ENCODE measurements around the gene EID2B.

The EID2B gene

GRCh38 chr19:39539165-39539517, 6.5 kb upstream of the EID2B start:
- peak; percentile 37 for DNase-seq (ENCODE audit: low read depth, low spot score)
- peak overlapping the region; percentile 88 for H3K4me3 ChIP-seq (ENCODE audit: low read length)

- DNase-seq (ENCODE audit: low read depth, low spot score), result no peak
- no peak overlapping the region for H3K4me3 ChIP-seq (ENCODE audit: low read length)
Measured at GRCh38 chr19:39533791-39534190, 1.1 kb upstream of the EID2B start.

- H3K4me3 ChIP-seq (ENCODE audit: low read length), result peak overlapping the region; percentile 79
- no peak for DNase-seq (ENCODE audit: low read depth, low spot score)
Measured at GRCh38 chr19:39533003-39533512, 406 bp upstream of the EID2B start.

GRCh38 chr19:39531834-39532232, 819 bp downstream of the EID2B start:
- no peak for DNase-seq (ENCODE audit: low read depth, low spot score)
- H3K4me3 ChIP-seq (ENCODE audit: low read length), result peak overlapping the region; percentile 79

GRCh38 chr19:39525205-39525604, 7.4 kb downstream of the EID2B start:
- no peak overlapping the region for H3K4me3 ChIP-seq (ENCODE audit: low read length)
- no peak for DNase-seq (ENCODE audit: low read depth, low spot score)

- no peak for DNase-seq (ENCODE audit: low read depth, low spot score)
Measured at GRCh38 chr19:39524495-39524894, 8.2 kb downstream of the EID2B start.

GRCh38 chr19:39520541-39521484, 11.8 kb downstream of the EID2B start:
- no peak for DNase-seq (ENCODE audit: low read depth, low spot score)
- no peak overlapping the region for H3K4me3 ChIP-seq (ENCODE audit: low read length)

More at GRCh38 chr19:39524495-39524894, 8.2 kb downstream of the EID2B start:
- no peak overlapping the region for H3K4me3 ChIP-seq (ENCODE audit: low read length)

- H3K4me3 ChIP-seq (ENCODE audit: low read length), result no peak overlapping the region
- no peak for DNase-seq (ENCODE audit: low read depth, low spot score)
Measured at GRCh38 chr19:39518975-39519374, 13.7 kb downstream of the EID2B start.

GRCh38 chr19:39518458-39518857, 14.2 kb downstream of the EID2B start:
- no peak overlapping the region for H3K4me3 ChIP-seq (ENCODE audit: low read length)
- no peak for DNase-seq (ENCODE audit: low read depth, low spot score)

- no peak overlapping the region for H3K4me3 ChIP-seq (ENCODE audit: low read length)
- DNase-seq (ENCODE audit: low read depth, low spot score), result no peak
Measured at GRCh38 chr19:39517432-39517831, 15.2 kb downstream of the EID2B start.

- no peak overlapping the region for H3K4me3 ChIP-seq (ENCODE audit: low read length)
- no peak for DNase-seq (ENCODE audit: low read depth, low spot score)
Measured at GRCh38 chr19:39516270-39516669, 16.4 kb downstream of the EID2B start.

- no peak overlapping the region for H3K4me3 ChIP-seq (ENCODE audit: low read length)
- no peak for DNase-seq (ENCODE audit: low read depth, low spot score)
Measured at GRCh38 chr19:39515551-39516191, 17.0 kb downstream of the EID2B start.

- no peak for DNase-seq (ENCODE audit: low read depth, low spot score)
- H3K4me3 ChIP-seq (ENCODE audit: low read length), result no peak within 1 kb of the TSS
Measured at GRCh38 chr19:39514840-39515550, 17.7 kb downstream of the EID2B start, which contains the start of gene SELENOV. SELENOV (plus strand) TSS chr19:39515139; CDS start chr19:39515213, 74 bp downstream.

GRCh38 chr19:39512988-39513387, 19.7 kb downstream of the EID2B start:
- H3K4me3 ChIP-seq (ENCODE audit: low read length), result no peak overlapping the region
- no peak for DNase-seq (ENCODE audit: low read depth, low spot score)

- no peak overlapping the region for H3K4me3 ChIP-seq (ENCODE audit: low read length)
- no peak for DNase-seq (ENCODE audit: low read depth, low spot score)
Measured at GRCh38 chr19:39509233-39509632, 23.4 kb downstream of the EID2B start.

- no peak overlapping the region for H3K4me3 ChIP-seq (ENCODE audit: low read length)
- no peak for DNase-seq (ENCODE audit: low read depth, low spot score)
Measured at GRCh38 chr19:39508629-39509028, 24.0 kb downstream of the EID2B start.

GRCh38 chr19:39507715-39508364, 24.8 kb downstream of the EID2B start:
- H3K4me3 ChIP-seq (ENCODE audit: low read length), result peak overlapping the region; percentile 56
- no peak for DNase-seq (ENCODE audit: low read depth, low spot score)

- peak; percentile 43 for DNase-seq (ENCODE audit: low read depth, low spot score)
- H3K4me3 ChIP-seq (ENCODE audit: low read length), result peak overlapping the region; percentile 56
Measured at GRCh38 chr19:39506944-39507714, 25.5 kb downstream of the EID2B start.

All from Jurkat, Clone E6-1 (cell line).